ENCODE data around the gene ALLC.

- TF ChIP-seq CTCF (IDR thresholded peaks at IDR 0.05; ENCODE audit: insufficient read depth, low read length, poor library complexity, severe bottlenecking): no peak
- TF ChIP-seq EZH2phosphoT487 (conservative IDR thresholded peaks at IDR 0.05; ENCODE audit: low read length): no peak
Observed at GRCh38 chr2:3657881-3658280, at the start of gene ALLC.
